GM18517 (cell line): ENCODE data around the gene MOB3B.

ENCODE experiments used
- ATAC-seq: cut with Tn5 transposase; IDR thresholded peaks from one replicate; pipeline ENCODE4 v1.9.1; 2021; ENCODE audit warnings: mild to moderate bottlenecking, moderate library complexity; ENCODE audit not compliant: unreplicated experiment

MOB3B gene

DNA sequence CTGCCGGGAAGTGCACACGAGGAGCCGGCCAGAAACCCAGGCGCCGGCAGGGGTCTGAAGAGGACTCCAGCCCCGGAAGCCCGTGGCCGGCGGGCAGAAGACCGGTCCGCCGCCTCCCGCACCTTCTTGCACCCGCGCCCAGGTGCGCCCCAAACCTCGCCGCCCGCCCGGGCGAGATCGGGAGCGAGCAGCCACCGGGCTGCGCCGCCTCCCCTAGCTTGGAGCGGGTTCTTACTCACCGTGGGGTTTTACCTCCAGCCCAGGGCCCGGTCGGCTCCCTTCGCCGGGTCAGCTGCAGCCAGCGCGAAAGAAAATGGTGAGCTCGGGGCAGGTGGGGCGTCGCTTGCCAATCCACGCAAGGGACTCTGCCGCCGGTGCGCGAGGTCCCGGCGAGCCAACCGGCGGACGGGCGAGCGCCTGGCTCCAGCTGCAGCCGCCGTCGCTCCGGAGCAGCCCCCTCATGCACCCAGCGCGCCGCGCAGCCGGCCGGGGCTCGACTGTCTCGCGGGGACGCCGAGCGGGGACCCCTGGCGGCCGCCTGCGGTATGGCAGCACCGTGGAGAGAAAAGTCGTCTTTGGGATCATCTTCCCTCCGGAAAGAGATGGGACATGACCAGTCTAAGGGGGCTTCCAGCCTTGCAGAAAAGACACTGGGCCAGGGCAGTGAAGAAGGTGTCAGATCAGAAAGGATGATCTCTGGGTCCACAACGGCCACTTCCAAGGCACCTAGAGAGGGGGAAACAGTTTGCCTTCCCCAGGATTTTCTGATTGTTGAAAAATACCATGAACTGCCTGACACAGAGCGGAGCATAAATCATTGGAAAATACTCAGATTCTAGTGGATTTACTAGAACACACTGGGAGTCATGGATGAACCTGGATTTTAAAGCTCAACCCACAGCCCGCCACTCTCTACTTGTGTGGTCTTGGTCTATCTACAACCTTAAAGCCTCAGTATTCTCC lies at the start of gene MOB3B:
TSS of gene MOB3B (minus strand) at position 499 of the 963 bp plus-strand sequence. CDS start 74,264 bp downstream, outside the sequence.
- peak; percentile 73 for ATAC-seq

- ATAC-seq = peak; percentile 87
Observed at GRCh38 chr9:27573634-27574590, 44.3 kb upstream of the MOB3B start.

DNA sequence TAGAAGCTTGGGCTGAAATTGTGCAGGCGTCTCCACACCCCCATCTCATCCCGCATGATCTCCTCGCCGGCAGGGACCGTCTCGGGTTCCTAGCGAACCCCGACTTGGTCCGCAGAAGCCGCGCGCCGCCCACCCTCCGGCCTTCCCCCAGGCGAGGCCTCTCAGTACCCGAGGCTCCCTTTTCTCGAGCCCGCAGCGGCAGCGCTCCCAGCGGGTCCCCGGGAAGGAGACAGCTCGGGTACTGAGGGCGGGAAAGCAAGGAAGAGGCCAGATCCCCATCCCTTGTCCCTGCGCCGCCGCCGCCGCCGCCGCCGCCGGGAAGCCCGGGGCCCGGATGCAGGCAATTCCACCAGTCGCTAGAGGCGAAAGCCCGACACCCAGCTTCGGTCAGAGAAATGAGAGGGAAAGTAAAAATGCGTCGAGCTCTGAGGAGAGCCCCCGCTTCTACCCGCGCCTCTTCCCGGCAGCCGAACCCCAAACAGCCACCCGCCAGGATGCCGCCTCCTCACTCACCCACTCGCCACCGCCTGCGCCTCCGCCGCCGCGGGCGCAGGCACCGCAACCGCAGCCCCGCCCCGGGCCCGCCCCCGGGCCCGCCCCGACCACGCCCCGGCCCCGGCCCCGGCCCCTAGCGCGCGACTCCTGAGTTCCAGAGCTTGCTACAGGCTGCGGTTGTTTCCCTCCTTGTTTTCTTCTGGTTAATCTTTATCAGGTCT lies 43.5 kb upstream of the MOB3B start, which contains the start of gene C9orf72:
TSS of gene C9orf72 (minus strand) at position 564 of the 716 bp plus-strand sequence. CDS start 6,361 bp downstream, outside the sequence.
- peak; percentile 55 for ATAC-seq

DNA sequence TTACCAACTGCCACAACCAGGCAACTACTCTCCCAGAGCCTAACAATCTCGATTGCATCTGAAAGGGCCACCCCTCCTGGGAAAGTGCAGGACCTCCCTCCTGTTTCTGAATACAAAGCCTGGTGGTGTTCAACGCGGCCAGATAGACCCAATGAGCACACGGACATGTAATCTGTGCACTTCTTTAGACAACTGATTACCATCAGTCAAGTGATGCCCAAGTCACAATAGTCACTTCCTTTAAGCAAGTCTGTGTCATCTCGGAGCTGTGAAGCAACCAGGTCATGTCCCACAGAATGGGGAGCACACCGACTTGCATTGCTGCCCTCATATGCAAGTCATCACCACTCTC lies 42.9 kb upstream of the MOB3B start:
- peak; percentile 43 for ATAC-seq

- ATAC-seq = no peak
Observed at GRCh38 chr9:27572061-27572460, 42.4 kb upstream of the MOB3B start.

DNA sequence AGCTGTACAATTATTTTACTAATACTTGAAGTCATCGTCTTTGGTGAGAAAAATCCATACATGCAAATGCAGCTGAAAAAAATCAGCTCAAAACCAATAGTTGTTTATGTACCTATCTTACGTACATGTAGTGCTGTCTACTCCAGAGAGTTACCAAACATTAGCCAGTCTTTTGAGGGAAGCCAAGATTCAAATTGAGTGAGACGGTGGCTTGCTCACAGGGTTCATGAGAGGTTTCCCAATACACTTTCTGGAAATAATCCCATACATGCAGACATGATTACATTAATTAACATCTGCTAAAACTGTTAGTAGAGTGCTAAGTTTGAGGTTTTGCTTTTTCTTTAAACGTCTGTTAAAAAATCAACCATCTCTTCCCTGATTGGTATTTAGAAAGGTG lies 41.4 kb upstream of the MOB3B start:
- ATAC-seq = no peak

DNA sequence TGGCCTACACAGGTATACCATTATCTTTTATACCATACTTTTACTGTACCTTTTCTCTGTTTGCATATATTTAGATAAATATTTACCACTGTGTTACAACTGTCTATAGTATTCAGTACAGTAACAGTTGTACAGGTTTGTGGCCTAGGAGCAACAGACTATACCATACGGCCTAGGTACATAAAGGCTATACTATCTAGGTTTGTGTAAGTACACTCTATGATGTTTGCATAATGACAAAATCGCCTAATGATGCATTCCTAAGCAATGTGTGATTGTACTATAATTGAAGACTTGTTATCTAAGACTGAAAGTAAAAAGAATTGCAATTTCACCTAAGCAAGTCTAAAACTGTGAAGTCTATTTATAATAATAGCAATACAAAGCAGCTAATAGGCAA lies 39.8 kb upstream of the MOB3B start:
- no peak for ATAC-seq

DNA sequence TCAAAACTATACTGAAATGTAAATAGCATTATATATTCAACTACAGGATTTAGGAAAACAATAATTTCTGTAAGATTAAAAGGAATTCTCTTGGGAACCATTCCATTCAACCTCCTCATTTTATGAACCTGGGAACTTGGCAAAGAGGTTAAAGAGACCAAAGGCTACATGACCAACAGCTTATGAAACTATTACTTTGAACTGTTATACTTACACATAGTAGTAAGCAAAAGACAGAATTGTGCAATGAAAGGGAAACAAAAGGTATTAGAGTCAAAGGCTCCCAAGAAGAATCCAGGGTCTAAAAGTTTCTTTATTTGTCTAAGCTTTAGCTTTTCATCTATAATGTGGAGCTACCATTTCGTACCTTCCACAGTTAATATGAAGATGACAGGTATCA lies 36.5 kb upstream of the MOB3B start:
- no peak for ATAC-seq

GRCh38 chr9:27565696-27566095 lies 36.1 kb upstream of the MOB3B start:
- ATAC-seq = no peak

DNA sequence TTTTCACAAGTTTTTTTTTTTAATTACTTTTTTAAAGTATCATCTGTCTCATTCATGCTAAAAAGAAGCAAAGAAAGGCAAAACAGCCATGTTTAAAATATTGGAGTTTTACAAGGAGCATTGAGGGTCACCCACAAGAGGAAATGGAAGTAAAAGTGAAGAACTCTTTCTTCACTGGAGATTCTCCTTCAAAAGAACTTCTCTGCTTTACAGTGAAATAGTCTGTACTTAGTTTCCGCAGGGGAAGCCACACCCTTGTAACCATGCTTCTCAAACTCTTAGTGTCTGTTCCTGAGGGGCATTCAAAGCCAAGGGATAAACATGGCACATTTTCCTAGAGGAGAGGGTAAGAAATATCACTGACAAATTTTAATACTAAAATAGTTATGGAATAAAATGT lies 35.1 kb upstream of the MOB3B start:
- ATAC-seq = no peak

GRCh38 chr9:27563738-27564430 lies 34.3 kb upstream of the MOB3B start:
- no peak for ATAC-seq

GRCh38 chr9:27561685-27562084 lies 32.1 kb upstream of the MOB3B start:
- ATAC-seq = peak; percentile 57

GRCh38 chr9:27560457-27560856 lies 30.8 kb upstream of the MOB3B start:
- no peak for ATAC-seq

DNA sequence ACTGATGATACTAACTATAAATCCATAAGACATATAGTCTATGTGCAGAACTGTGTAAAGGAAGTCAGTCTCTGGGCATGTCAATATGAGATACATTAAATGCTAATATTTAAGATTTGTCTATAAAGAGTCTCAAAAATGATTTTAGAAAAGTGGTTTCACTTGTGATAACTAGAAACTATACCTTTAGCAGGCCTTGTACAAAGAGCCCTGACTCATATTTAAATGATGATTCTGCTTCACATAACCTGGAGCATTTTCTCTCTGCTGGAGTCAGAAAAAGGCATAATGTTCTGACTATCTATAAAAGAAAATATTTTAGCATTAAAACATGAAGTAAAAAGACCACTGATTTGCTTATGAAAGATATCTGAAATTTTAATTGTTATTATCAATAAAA lies 28.7 kb upstream of the MOB3B start:
- ATAC-seq = no peak

DNA sequence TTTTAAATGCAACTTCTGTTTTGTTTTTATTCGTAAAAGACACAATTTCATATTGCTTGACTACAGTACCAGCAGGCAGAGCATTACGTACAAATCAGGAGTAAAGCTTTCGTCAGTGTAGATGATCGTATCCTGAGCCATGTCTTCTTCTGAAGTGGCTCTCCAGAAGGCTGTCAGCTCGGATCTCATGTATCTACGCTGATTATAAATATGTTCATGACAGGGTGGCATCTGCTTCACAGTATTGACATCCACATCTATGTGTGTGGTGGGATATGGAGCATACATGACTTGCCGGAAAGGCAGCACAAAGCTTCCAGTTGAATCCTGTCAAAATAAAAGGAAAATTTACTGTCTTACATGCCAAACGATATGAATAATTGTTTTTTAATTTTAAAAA lies 26.9 kb upstream of the MOB3B start:
- no peak for ATAC-seq

- ATAC-seq = no peak
Observed at GRCh38 chr9:27554712-27555111, 25.1 kb upstream of the MOB3B start.

DNA sequence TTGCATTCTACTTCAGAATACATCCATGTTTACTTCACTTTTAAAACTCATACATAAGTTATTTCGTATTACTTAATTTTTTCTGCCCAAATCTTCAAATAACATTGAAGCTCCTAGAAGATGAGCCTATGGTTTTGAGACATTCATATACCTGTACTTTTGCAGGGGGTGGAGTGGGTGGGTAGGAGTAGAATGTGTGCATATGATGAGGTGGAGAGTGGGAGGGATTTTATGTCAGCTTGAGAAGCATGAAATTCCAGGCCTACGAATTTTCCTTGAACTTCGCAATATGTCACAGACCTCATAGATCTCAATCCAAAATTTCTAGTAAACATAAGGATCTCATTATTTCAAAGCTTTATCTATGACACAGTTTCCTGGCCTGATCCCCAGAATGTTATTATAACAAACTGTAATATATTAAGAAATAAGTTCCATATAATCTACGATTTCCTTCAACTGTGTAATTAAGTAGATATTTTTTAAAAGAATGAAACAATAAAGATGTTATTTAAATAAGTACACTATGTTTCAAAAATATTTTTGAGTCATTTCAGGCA lies 19.7 kb upstream of the MOB3B start:
- ATAC-seq = no peak

DNA sequence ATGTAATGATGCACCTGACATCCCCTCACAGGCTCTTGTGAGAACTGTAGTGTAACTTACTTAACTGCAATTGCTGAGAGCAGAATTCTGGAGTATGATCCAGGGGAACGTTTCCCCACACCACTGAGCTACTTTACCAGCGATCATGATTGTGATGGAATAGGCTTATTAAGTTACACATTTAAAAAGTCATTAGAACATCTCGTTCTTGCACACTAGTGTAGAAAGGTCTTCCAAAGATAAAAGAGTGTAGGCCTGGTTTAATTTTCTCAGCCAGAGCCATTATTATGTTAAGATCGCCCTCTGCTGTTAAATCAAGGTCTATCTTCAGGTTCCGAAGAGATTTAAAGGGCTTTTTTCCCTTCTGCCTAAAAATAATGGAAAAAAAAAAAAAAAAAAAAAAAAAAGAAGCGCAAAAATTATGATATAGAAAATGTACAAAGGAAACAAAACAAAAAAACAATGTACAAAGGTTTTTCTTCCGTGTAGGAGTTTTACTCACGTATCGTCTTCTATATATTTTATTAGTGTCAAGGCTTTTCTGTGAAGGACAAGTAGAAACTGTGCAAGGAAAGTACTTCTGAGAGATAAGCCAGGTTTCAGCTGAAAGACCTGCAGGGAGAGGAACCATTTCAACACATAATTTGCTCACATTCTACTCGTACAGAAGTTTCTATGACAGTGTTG lies 18.6 kb upstream of the MOB3B start:
- ATAC-seq = no peak

GRCh38 chr9:27545471-27545870 lies 15.9 kb upstream of the MOB3B start:
- no peak for ATAC-seq
